Measurements from ENCODE around the gene WBP11.

Gene WBP11

GRCh38 chr12:14814014-14814413, 10.7 kb upstream of the WBP11 start, which contains the start of gene SMCO3:
SMCO3 (minus strand) TSS chr12:14814182; CDS start chr12:14806680, 7,502 bp downstream.
- DNase-seq: no peak

GRCh38 chr12:14811486-14811885, 8.2 kb upstream of the WBP11 start:
- DNase-seq: no peak

- no peak for DNase-seq
Observed at GRCh38 chr12:14810953-14811483, 7.7 kb upstream of the WBP11 start.

DNA sequence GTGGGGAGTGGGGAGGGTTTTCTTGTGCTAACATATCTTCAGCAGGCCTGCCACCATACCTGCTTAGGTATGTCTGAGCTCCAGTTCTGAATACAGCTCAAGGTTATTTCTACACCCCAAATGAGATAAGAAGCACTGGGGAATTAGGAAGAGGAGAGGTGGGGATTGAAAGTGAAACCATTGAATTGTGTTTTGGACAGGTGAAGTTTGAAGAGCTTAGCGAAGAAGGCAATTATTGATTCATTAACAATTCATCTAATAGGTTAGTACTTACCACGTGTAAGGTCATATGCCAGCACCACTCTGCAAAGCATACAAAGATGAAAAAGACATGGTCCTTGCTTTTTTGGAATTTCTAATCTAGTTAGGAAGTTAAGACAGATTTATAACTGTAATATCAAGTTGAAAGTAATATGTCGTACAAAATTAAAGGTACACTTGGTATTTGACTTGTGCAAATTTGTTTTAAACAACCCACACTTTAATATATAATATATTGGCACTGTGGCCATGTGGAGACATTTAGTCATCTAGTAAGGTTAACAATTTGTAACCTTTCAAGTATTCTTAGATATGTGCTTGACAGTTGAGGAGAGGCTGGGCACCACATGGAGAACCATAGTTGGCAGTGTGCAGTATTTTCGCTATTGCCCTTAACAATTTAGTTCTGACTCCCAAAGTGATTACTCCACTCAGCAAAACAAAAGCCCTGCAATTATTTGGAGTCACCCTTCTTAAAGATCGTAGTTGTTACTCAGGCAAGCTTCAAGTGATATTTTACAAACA, 7.1 kb upstream of the WBP11 start:
- DNase-seq: no peak

DNA sequence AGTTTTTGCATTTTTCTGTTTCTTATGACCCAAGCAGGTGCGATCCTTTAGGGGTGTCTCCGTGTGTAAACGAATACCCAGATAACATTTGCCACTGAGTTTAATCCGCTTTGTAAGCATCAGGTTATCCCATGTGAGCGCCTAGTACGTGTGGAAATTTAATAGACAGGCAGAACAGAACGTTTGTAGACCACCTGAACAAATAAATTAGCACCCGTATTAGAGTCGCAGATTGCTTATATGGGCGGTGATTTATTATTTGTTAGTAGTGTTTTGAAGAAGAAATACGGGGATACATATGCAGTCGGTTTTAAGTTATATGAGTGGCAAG, 517 bp upstream of the WBP11 start:
- DNase-seq: no peak

GRCh38 chr12:14802721-14803010, 612 bp downstream of the WBP11 start:
- no peak for DNase-seq

- no peak for DNase-seq
Observed at GRCh38 chr12:14802247-14802646, 1.0 kb downstream of the WBP11 start.

DNA sequence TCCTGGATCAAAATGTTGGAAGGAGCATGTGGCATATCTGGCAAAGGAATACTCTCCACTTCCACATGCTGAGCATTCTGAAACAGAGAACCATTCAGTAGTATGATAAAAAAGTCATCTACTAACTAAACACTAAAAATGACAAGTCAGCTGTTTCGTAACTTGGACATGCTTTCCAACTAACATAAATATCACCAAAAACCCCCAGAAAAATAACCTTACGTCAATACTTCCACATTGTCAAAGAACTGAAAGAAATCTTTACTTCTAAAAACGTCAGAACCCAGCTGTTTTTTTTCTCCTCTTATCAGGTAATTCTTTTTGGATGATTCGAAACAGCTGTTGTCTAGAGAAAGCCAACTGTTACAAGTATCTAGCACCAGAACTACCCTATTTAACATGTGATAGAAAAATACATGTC, 8.2 kb downstream of the WBP11 start:
- no peak for DNase-seq

DNA sequence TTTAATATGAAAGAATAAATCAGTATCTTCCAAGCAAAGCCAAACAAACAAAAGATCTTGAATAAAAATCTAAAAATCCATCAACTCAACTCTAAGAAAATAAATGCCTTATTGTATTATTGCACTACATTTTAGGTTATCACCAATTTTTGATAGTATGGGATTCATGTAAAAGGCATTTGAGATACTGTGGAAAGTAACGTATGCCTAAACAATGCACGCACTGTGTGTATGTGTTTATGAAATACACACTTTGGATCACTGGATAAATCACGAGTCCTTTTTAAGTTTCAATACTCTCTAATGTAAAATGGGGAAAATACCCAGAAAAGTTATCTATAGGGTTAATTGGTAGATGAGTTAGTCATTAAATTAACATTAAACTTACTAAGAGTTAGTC, 17.7 kb downstream of the WBP11 start:
- no peak for DNase-seq

GRCh38 chr12:14784471-14784870, 18.8 kb downstream of the WBP11 start:
- DNase-seq: no peak

DNA sequence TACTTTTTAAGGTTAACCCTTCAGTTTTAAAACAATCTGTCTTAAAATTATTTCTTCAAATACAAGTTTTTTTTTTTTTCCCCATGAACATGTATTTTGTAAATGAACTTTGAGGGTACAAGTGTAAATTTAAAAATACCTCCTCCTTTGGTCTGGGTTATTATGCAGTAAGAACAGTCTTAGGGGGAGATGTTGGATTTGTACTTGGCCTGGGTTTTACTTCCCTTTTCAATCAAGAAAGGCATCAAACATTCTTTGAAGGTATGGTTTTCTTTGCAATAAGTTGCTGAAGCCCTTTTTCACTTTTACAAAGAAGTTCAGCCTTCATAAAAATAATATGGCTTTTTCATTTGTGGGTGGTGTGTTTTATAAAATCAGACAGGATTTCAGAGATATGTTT, 20.5 kb downstream of the WBP11 start:
- no peak for DNase-seq

GRCh38 chr12:14781563-14781962, 21.7 kb downstream of the WBP11 start:
- no peak for DNase-seq

GRCh38 chr12:14780859-14781258, 22.4 kb downstream of the WBP11 start:
- no peak for DNase-seq

DNA sequence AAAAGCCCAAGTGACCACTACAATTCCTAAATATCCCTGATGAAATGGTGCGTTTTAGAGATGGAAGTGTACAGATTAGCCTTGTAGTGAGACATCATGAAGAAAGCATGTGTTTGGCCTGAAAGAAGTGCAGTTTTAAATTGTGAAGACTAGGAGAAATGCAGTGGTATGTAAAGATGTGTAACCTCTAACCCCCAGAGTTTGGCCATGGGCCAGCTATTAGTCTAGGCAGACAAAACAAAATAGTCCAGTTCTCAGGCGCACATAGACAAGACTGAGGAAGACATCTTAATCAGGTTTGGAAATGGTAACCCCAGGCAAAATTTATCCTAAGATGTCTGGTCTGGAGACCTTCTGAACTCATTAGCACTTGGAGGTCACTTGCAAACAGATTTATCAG, 23.4 kb downstream of the WBP11 start:
- no peak for DNase-seq

- DNase-seq: no peak
Observed at GRCh38 chr12:14777271-14777670, 26.0 kb downstream of the WBP11 start.

GRCh38 chr12:14776236-14776961, 26.9 kb downstream of the WBP11 start:
- no peak for DNase-seq

- DNase-seq: no peak
Observed at GRCh38 chr12:14775636-14775980, 27.7 kb downstream of the WBP11 start.

DNA sequence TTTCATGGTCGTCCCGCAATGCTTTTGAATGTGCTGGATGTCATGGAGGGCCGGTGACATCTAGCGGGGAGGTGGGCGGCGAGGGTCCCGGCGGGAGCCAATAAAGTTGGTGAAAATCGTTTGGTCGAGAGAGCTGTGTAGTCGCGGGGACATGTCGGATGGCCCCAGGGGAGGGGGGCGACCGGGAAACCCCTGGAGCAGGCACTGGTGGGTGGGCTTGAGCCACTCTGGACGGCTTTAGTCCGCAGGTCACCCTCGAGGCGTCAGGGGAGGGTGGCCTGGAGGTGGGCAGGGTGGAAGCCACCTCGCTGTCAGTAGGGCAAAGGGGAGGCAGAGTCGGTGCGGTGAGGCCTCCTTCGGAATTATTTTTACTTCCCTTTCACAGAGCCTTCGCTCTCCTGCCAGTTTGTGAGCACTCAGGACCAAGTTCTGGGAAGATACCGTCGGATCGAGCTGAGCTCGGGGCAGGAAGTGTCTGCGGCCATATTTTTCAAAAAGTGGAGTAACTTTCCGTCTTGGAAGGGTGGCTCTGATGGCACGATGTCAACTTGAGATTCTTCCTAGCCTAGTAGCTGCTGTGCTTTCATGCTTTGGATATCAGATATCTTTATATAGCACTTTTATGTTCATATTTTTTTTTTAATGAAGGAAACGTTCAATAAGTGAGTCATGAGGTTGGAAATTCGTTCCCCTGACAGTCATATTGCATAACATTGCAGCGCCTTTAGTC, 28.2 kb downstream of the WBP11 start:
- DNase-seq: no peak

DNA sequence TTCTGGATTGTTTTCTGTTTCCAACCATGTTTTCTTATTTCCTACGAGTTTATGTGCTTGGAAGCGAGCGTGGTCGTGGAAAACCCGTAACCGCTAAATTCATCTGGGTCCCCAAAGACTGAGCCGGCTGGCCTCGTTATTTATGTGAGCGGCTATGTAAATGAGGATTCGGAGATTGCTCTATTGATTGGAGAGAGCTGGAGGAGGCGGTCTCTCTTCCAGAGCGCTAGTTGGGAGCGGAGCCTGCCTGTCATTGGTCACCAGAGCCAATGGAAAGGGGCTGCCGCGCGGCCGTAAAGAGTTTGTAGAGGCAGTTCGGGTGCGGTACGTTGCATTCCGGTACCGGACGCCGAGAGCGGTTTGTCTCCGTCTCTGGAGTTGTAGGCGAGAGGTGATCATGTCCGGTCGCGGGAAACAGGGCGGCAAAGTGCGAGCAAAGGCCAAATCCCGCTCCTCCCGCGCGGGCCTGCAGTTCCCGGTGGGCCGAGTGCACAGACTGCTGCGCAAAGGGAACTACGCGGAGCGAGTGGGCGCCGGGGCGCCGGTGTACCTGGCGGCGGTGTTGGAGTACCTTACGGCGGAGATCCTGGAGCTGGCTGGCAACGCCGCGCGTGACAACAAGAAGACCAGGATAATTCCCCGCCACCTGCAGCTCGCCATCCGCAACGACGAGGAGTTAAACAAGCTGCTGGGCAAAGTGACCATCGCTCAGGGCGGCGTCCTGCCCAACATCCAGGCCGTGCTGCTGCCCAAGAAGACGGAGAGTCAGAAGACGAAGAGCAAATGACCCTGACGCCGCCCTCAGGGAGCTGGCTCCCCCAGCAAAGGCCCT, 29.0 kb downstream of the WBP11 start:
- no peak for DNase-seq

- no peak for DNase-seq
Observed at GRCh38 chr12:14773685-14774073, 29.6 kb downstream of the WBP11 start.

- no peak for DNase-seq
Observed at GRCh38 chr12:14772946-14773345, 30.3 kb downstream of the WBP11 start.

DNA sequence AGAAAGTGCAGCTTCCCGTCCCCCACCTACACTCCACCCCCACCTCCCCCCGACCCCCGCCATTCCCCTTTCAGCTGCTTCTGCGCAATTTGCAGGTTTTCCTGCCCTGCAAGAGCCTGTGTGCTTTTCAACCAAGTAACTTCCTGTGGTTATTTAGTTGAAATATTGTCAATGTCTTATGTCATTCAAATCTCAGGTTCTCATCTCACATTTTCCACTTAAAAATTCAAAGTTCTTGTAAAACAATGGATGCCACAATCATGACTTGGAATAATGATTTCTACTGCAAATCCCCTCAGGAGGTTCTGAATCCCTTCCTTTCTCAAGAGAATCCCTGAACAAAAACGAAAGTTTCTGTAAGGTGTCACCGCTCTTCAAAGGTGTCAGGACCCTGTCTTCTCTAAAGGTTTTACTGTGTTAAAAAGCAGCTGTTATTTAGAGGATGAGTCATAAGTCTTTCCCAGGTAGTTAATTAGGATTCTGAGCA, 31.6 kb downstream of the WBP11 start:
- DNase-seq: no peak

Measured in SHP77 treated with DMSO at 0.1 percent for 48 hours (cell line).